HG03159 (cell line): ENCODE results near the gene ARHGAP10.
A peak's percentile ranks its signal among the peaks of the same experiment; 100 is the strongest.

ENCODE experiments used
- ATAC-seq: cut with Tn5 transposase; IDR thresholded peaks from one replicate; pipeline ENCODE4 v1.9.1; 2021; ENCODE audit warnings: mild to moderate bottlenecking, moderate library complexity; ENCODE audit not compliant: unreplicated experiment

ARHGAP10 gene

DNA sequence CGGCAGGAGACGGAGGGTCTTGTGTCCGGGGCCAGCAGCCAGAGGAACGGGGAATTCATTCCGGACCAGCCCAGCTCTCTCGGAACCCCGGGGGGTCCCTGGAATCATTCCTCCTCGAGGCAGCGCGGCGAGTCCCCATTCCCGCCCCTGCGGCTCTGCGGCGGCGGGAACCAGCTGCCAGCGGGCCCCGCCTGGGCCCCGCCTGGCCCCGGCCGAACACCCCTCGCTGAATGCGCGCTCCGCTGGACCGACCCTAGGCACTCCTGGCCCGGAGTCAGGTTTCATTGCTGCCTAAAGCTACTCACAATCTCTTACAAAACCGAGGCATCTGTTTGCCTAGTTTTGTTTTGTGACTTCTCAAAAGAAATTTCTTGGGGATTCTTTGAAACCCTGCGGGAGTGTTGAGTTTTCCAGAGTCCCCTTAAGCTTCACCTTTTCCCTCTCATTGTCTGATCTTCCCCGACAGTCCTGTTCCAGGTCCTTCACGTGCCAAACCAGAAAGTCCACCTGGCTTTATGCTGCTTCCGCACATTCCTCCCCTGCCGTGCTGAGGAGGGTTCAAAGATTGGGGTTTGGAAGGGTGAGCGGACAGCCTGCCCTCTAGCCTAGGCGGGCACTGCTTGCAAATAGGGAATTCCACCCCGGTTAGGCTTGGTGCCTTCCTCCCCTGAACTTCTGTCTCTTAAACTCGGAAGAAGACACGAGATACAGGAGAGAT, 789 bp downstream of the ARHGAP10 start:
- peak; percentile 33 for ATAC-seq

DNA sequence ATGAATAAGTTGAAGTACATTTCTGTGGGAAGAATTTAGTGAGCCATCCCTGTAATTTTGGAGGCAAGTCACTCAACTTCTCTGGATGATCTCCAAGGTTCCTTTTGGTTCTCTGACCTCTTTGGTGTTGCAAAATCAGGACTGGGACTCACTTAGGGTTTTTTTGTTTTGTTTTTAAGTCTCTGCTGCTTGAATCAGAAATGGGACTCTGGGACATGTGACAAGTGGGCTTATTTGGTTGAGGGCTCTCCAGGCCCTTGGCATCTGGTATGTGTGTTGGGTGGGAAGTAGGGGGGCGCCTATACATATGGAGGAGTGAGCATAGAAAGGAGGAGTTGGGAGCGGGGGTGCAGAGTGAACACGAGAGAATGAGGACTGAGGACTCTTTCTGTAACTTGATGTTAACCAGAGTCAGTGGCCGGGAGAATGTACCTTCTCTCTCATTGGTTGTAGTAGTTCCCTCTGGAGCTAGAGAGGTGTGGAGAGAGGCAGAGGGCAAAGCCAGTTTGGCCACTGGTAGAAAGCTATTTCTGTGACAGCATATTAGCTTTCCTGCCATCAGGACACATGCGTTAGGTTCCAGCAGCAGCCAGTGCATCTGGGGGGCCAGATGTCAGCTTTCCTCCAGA, 1.9 kb downstream of the ARHGAP10 start:
- ATAC-seq, result no peak

DNA sequence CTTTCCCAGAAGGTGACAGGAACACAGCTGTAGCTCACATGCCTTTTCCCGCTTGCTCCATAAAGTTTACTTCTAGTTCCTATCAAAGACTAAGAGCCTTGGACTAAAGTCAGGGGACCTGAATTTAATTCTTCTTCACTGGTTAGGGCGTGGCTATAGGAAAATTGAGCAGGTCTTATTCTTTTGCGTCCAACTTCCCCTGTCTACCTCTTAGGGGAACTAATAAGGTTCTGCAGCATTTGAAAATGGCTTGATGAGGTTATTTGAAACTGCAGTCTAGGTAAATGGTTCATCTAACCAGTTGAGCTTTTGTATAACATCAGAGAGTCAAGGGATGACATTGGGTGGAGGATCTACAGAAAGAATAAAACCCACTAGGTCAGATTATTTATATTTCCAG, 2.6 kb downstream of the ARHGAP10 start:
- ATAC-seq, result no peak

DNA sequence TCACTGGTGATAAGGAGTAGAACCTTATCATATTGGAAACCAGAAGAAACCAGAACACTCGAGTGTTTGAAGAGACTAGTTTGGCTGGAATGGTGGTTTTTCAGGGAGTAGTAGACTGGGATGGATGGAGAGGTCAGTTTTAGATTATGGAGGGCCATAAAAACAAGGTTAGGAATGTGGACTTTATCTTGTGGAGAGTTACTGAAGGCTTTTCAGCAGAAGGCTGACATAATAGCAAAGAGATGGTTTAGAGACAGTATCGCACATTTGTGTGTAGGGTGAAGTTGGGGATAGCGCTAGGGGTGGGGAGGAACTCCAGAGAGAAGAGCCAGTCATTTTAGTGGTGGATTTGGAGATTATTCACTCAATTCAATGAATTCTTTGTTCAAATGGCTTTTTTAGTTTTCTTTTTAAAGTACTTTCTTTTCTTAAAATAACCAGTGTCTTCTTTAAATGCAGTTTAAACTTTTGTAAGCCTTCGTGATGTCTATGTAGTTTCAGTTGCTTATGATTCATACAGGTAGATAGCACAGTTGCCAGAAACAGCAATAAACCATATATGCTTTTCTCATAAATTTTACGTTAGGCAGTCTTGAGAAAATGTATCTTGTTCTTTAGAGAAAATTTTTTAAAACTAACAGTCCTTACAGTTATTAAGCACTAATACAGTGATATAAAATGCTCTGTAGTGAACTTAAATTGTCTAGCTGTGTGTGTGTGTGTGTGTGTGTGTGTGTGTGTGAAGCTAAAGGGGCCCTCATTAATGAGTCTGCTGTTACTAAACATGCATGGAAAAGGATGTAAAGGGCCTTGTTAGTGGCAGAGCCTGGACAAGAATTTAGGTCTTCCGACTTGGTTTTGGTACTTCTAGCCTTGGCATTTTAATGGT, 3.8 kb downstream of the ARHGAP10 start:
- ATAC-seq, result peak; percentile 20

DNA sequence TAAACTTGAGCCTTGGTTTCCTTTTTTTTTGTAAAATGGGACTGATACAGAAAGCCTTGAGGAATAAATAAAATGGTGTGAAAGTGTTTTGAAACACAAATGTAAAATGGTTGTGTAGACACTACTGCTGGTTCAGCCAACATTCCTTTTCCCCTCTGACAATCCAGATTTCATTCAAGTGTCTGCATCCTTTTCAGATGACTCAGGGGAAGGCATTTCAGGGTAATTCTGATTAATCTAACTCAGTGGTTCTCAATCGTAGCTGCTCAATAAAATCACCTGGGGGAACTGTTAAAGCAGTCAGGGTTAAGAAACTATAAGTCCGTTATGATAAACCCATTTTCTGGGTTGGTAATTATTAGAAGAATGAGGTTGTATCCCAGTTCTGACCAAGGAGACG, 4.6 kb downstream of the ARHGAP10 start:
- no peak for ATAC-seq

DNA sequence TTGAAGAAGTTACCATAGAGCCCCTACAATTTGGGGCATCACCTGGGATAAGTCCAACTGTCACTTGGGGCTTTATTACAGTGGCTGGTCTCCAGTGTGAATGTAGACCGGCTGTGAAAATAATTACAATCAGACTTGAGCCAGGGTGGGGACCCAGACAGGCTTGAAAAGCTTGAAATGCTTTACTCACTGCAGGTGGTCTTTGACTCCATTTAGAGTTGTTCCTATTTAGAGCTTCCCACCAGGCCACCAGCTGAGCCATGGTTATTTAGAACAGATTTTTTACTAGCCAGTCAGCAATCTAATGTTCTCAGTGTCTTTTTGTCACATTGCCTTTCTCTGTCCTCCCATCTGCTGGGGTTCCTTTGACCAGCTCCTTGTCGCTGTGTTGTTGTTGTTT, 5.7 kb downstream of the ARHGAP10 start:
- no peak for ATAC-seq

DNA sequence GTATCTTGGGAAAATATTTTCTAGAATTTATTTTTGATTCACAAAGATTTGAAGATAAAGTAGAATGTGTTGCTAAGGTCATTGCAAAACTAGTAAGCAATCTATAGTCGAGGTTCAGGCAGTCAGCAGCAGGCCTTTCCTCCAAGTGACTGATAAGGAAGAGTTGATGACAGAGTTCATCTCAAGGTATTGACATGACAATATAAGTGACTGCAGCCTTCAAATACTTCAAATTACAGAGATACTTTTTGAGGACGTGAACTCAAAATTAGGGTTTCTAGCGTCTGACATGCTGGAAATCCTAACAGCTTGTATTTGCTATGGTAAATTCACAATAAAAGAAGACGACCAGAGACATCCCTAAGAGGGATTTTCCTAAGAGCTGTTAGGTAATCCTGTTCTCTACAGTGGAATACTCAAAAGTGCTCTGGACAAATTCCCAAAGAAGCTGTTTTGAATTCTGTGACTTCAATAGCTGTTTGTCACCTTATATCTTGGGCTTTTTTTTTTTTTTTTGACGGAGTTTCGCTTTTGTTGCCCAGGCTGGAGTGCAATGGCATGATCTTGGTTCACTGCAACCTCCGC, 7.4 kb downstream of the ARHGAP10 start:
- ATAC-seq, result no peak

DNA sequence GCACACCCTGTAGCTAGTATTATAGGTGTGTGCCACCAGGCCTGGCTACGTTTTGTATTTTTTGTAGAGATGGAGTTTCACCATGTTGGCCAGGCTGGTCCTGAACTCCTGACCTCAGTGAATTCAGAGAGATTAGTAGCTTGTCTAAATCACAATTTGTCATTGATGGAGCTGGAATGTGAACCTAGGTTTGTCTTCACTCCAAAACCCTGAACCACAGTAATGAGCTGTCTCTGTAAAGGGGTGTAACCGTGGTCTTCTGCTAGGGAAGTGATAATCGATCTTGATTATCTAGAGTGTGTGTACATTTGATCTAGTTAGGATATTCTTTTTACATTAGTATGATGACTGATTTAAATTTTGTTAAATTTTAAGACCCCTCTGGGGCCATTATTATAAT, 8.3 kb downstream of the ARHGAP10 start:
- no peak for ATAC-seq

DNA sequence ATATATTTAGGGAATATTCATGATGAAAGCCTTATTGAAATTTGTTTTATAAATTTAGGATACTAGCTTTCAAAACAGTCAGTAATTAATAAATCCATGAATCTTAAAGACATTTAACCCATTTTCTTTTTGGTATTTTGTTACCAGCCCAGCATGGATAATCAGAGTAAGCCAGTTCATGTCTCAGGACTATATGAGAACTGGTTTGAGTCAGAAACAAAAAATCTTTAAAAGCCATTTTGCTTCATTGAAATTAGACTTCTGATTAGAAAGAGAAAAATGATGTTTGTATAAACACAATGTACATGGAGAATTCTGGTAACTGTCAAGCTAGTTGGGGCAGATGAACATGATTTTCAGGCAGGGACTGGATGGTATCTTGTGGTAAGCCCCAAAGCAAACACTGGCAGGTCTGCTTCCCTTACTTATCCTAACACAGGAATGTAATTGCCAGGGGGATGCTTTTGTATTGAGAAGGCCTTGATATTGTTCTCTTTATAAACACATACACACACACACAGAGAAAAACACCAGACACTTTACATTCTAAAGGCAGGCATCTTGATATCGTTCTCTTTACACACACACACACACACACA, 9.4 kb downstream of the ARHGAP10 start:
- ATAC-seq, result no peak

DNA sequence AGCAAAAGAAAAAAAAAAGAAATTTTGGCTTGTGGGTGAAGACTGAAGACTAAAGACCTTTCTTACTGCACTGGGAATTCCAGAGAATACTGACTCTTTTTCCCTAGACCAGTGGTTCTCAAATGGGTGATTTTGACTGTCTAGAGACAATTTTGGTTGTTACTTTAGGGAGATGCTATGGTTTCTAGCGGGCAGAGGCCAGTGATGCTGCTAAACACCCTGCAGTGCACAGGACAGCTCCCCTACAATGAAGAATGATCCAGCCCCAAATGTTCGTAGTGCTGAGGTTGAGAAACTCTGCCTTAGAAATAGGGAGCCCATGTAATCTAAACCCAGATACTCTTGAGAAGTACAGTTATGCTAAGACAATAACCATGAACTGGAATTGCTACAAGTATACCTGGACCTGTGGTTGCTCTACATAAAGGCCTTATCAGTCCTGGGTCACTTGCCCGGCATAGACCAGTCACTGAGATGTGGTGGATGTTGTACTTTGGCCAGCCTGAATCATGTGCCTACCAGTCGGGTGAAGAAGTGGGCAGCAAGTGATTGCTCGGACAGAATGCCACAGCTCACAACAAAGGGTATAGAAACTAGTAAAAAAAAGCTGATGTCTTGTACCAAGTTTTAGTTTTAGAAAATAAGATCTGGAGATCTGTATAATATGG, 16.0 kb downstream of the ARHGAP10 start:
- no peak for ATAC-seq

DNA sequence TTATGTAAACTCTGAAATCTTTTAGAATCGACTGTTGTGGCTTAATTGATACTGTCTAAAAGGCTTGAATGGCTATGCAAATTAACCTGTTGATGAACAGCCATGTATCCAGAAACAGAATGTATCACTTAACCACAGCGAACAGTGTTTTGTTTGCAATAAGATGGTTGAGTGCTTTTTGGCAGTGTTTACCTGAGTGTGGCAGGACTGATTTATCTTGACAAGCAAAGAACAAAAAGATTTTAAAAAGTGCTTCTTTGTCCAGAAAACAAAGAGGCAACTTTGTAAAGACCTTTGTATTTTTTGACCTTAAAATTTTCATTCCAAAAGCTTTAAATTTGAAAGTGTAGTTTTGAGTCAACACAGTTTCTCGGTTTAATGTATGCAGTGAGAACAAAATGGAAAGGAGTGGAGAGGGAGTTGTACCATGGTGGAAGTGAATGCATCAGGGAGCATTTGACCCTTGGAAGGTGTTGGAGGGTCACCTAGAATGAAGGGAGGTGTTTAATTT, 18.0 kb downstream of the ARHGAP10 start:
- ATAC-seq, result peak; percentile 98

DNA sequence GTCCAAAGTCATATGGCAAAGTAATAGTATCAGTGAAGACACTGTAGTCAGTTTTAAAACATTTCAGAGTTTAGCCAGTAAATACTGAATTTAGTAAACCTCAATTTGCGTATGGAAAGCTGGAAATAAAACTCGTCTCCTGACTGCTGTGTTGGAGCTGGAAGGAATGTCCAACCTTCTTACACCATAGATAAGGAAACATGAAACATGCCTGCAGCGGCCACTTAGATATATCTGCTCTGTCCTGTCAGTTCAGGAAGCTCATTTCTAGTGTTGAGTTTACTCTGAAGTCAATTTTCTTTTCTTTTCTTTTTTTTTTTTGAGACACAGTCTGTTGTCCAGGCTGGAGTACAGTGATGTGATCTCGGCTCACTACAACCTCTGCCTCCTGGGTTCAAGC, 21.2 kb downstream of the ARHGAP10 start:
- no peak for ATAC-seq

DNA sequence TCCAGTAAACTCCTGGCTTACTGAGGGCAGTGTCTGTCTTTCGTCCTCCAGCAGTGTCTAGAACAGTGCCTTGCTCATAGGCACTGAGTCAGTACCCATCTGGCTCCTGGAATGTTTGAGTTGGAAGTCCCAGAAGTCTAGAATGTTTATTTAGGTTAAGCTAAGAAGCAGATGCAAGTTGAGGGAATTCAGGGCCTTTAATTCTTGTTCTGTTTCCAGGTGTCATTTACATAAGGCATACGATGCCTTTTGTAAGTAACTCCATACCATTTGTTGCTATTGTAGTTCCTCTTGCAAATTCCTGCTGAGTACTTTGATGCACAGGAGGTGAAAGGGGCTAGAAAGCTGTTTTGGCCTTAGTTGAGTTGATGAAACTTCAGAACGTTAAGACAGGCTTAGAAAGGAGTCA, 22.2 kb downstream of the ARHGAP10 start:
- ATAC-seq, result no peak

DNA sequence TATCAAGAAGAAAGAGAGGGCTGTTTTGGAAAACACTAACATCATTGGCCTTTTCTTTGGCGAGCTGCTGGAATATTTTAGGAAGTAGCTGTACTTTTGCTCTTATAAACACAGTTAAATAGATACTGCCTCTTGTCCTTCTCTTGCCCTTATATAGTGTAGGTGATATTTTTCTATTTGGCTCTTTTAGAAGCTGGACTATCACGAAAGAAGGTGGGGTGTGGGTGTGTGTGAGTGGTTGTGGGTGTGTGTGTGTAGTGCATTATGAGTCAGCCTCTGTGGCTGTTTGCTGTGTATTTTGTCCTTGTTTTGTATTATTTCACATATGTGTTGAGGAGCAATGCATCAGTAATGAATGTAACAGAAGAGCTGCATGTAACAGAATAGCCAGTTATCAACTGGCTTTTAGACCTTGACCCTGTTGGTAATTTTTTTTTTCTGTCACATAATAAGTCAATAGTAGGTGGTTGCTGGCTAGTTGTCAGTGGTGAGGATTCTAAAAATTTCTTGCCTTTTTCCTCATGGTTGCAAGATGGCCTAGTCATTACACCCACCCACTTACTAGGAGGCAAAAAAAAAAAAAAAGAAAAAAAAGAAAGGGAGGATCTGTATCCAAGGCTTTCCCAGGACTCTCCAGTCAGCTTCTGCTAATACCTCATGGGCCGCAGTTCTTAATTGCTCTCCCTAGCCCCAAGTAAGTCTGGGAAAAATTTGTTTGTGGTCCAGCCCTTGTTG, 23.8 kb downstream of the ARHGAP10 start:
- ATAC-seq, result no peak

DNA sequence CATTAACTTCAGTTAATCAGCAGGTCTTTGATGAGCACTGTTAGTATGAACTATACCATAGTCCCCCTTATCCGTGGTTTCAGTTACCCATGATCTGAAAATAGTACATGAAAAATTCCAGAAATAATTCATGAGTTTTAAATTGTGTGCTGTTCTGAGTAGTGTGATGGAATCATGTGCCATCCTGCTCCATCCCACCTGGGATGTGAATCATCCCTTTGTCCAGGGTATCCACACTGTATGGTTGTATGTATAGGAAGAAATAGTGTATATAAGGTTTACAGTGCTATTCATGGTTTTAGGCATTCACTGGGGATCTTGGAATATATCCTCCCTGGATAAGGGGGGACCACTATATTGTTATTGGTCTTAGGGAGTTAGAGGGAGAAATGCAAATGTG, 24.5 kb downstream of the ARHGAP10 start:
- no peak for ATAC-seq

DNA sequence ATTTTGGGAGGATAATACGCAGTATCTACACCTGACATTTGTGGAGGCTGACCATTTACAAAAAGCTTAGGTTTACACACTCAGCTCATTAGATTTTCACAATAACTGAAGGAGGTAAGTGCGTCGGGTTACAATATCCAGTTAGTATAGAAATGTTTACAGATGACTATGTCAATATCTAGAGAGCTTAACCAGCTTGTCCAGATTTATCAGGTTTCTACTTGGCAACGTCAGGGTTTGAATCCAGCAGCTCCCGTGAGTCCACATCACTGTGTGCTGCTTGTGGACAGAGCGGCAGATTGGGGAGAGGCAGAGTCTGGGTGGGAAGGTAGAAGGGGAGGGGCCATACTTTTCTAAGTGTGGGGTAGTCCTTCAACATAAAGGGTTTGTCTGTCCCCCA, 28.3 kb downstream of the ARHGAP10 start:
- no peak for ATAC-seq

DNA sequence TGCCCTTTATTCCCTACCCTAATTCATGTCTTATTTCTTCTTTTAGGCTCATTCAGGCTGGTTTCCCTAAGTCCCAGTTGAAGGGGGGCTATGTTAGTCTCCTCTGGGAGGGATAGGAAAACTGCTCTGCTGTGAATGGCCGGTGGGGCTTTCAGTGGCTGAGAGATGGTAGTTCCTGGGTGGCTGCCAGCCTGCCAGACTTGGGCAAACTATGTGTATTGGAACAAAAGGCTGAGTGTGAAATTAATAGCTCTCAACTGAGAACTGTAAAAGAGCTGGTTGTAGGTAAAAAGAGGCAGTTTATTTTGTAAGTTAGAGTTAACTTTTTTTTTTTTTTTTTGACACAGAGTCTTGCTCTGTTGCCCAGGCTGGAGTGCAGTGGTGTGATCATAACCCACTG, 28.8 kb downstream of the ARHGAP10 start:
- ATAC-seq, result no peak

DNA sequence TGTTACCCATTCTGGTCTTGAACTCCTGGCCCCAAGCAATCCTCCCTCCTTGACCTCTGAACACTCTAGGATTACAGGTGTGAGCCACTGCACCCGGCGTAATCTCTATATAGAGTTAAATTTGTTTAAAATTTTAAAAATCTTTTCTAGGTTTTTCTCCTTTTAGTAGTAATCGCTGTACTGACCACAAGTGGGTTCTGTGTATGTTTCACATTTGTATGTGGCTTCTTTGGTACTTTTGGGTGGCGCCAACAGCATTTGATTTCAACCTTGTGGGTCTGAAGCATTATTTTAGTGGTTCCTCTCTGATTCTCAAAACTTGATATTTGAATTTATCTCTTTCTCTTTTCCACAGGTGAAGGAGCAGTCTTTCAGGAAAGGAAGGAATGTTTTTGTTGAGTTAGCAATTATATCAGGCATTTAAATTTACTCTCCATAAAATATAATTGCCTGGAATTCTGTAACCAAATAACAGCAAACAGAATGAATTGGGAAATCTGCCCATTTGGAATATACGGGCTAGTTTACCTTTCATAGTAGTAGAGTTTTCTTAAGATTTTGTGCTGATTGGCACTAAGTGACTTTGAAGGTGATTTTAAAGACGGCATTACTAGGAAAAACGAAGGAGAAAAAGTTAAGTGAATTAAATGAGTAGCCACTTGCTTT, 29.5 kb downstream of the ARHGAP10 start:
- no peak for ATAC-seq

DNA sequence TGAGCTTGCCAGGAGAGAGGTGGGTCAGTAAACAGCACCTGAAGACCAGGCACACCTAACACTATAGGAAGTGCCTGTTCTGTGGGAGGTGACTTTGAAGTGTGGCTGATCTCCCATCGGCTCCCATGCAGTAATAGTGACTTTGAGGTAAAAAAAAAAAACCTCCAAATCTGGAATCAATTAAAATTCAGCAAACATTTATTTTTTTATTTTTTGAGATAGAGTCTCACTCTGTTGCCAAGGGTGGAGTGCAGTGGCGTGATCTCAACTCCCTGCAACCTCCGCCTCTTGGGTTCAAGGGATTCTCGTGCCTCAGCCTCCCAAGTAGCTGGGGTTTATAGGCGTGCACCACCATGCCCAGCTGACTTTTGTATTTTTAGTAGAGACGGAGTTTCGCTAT, 32.4 kb downstream of the ARHGAP10 start:
- ATAC-seq, result no peak
